Endothelial cell of umbilical vein (primary cell): ENCODE results near the gene LRG1.

Experiments
- CTCF ChIP-seq, 2 donors: IDR thresholded peaks; 1 replicate in 1 of 2; 2 replicates in 1 of 2; pipeline ENCODE4 v1.5.1; 2011; ENCODE audit warnings: low read length in 2 of 2, mild to moderate bottlenecking in 2 of 2, moderate library complexity in 2 of 2, control low read depth in 1 of 2, inconsistent platforms in 1 of 2, low read depth in 1 of 2; ENCODE audit not compliant: insufficient read depth in 1 of 2; ENCODE audit errors: extremely low read depth in 1 of 2
- EZH2 ChIP-seq: IDR thresholded peaks from 2 replicates; pipeline ENCODE4 v1.6.1; 2012; ENCODE audit warnings: borderline replicate concordance, low read depth, mild to moderate bottlenecking, moderate library complexity, low read length, inconsistent platforms; ENCODE audit not compliant: severe bottlenecking
- GATA2 ChIP-seq: IDR thresholded peaks from 2 replicates; pipeline ENCODE4 v1.7.0; 2011; ENCODE audit warnings: low read depth, mild to moderate bottlenecking, moderate library complexity, mixed read lengths, low read length; ENCODE audit not compliant: insufficient read length, insufficient read depth
- MAX ChIP-seq: IDR thresholded peaks from 2 replicates; pipeline ENCODE4 v1.6.1; 2011; ENCODE audit not compliant: insufficient read depth, insufficient read length
- POLR2AphosphoS5 ChIP-seq: IDR thresholded peaks from 2 replicates; pipeline ENCODE4 v1.6.1; 2012; ENCODE audit warnings: low read depth, mild to moderate bottlenecking, control low read depth, low read length, moderate library complexity; ENCODE audit not compliant: insufficient read depth

GRCh38 chr19:4547303-4548237 is 7.7 kb upstream of the LRG1 start:
- no peak for TF ChIP-seq POLR2AphosphoS5
- peak; percentile 31 to 60 for TF ChIP-seq CTCF (IDR thresholded peaks at IDR 0.05; ENCODE audit: extremely low read depth in 1 of 2, insufficient read depth in 1 of 2, low read depth in 1 of 2, low read length in 2 of 2)
- no peak for TF ChIP-seq MAX
- no peak for TF ChIP-seq EZH2
- TF ChIP-seq GATA2, result no peak
